Keratinocyte (primary cell): ENCODE measurements around the gene ARID5B.

ENCODE experiments used
- EZH2 ChIP-seq: IDR thresholded peaks from one replicate; pipeline ENCODE4 v1.6.1; 2012; ENCODE audit warnings: inconsistent platforms, mild to moderate bottlenecking, low read length, moderate library complexity
- TF ChIP-seq, protein P1 (sequence below), 3 experiments: IDR thresholded peaks in 1 of 3; conservative IDR thresholded peaks in 1 of 3; optimal IDR thresholded peaks in 1 of 3; 2 replicates in 2 of 3; 3 replicates in 1 of 3; pipeline versions ENCODE3 to v1.5.1; 2011; ENCODE audit warnings: low read length in 3 of 3, mild to moderate bottlenecking in 3 of 3, moderate library complexity in 2 of 3, control low read depth in 1 of 3, inconsistent platforms in 1 of 3; ENCODE audit not compliant: insufficient read depth in 2 of 3; ENCODE audit errors: extremely low read depth in 1 of 3

DNA sequence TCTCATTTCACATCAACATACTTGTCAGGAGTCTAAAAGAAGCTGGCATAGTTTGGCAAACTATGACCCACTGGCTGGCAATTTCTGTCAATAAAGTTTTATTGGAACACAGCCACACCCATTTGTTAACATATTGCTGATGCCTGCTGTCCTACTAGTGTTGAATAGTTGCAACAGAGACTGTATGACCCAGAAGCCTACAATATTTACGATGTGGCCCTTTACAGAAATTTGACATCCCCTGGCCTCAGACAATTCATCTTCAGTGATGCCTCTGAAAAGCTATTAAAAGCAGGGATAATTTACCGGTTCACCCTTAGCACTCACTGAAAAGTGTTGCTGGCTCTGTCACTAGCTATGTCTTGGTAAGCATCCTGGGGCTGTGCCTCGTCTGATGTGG is 155.2 kb downstream of the ARID5B start:
- TF ChIP-seq, protein P1, sequence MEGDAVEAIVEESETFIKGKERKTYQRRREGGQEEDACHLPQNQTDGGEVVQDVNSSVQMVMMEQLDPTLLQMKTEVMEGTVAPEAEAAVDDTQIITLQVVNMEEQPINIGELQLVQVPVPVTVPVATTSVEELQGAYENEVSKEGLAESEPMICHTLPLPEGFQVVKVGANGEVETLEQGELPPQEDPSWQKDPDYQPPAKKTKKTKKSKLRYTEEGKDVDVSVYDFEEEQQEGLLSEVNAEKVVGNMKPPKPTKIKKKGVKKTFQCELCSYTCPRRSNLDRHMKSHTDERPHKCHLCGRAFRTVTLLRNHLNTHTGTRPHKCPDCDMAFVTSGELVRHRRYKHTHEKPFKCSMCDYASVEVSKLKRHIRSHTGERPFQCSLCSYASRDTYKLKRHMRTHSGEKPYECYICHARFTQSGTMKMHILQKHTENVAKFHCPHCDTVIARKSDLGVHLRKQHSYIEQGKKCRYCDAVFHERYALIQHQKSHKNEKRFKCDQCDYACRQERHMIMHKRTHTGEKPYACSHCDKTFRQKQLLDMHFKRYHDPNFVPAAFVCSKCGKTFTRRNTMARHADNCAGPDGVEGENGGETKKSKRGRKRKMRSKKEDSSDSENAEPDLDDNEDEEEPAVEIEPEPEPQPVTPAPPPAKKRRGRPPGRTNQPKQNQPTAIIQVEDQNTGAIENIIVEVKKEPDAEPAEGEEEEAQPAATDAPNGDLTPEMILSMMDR (optimal IDR thresholded peaks at IDR 0.05 in 1 of 3, IDR thresholded peaks at IDR 0.05 in 1 of 3, conservative IDR thresholded peaks at IDR 0.05 in 1 of 3; ENCODE audit: extremely low read depth in 1 of 3, insufficient read depth in 2 of 3, low read length in 3 of 3) = no peak
- no peak for TF ChIP-seq EZH2
